NCI-H128 (cell line): ENCODE data around the gene SLC30A9.

Source experiments
- DNase-seq: peaks from one replicate; lab custom pipeline; 2025; ENCODE audit not compliant: unreplicated experiment; lab: John Stamatoyannopoulos, UW

The SLC30A9 gene

DNA sequence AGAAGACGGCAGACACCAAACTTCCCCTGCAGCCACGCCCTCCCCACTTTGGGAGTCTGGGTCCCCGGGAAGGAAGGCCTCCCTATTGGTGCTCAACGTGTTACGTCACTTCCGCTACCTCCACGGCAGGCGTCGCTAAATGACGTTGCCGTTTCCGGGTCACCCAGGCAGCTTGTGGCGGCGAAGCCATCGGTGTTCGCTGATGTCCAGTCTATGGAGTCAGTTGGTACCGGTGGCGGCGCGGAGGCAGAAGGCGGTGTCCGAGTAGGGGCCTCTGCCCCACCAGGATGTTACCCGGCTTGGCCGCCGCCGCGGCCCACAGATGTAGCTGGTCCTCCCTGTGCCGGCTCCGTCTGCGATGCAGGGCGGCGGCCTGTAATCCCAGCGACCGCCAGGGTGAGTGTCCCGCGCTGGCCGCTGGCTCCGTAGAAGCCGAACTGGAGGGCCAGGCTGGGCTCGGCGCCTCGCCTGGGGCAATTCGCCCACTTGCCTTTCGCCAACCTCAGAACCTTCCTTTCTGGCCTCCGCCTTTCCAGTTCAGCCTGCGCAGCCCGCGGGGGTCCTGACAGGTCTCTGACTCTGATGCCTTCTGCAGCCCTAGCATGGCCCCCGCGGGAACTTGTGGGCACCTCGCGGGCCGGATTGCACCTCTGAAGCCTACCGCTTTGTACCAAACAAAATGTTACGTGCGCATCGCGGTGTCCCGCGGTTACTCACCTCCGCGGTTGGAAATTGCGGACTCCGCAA, at the start of gene SLC30A9:
TSS of gene SLC30A9 (plus strand) at position 166 of the 747 bp plus-strand sequence. CDS start at position 288, 122 bp downstream.
- peak; percentile 57 for DNase-seq

DNA sequence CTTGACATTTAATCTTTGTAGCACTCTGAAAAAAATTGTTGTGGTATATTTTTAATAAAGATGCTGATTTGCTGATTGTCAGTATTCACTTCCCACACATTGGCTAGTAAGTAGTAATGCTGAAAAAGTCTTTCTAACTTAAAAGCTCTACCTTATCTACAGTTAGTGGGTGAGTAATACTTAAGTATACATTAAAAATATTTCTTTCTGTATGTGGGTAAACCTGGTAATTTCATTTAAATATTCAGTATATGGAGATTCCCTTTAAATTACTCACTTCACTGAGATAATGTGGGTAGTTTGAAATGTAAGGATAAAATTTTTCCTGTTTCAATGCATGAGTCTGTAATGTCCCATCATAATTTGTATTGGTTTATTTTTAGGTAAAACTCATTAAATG, 49.5 kb upstream of the SLC30A9 start:
- DNase-seq: no peak

DNA sequence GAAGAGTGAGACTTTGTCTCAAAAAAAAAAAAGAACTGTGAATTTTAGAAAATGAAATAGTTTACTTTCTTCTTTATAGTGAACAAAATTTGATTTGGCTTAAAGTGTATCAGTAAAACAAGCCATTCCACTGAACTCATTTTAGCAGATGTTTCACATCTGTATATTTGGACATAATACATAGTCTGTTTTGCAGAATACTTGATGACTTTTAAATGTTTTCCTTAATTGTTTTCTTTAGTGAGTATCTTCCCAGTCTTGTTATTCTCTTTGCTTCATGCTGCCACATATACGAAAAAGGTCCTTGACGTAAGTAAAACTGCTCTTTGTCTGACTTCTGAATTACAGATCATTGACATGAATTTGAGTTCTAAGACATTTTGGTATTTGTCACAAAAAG, 46.8 kb upstream of the SLC30A9 start:
- DNase-seq: no peak

DNA sequence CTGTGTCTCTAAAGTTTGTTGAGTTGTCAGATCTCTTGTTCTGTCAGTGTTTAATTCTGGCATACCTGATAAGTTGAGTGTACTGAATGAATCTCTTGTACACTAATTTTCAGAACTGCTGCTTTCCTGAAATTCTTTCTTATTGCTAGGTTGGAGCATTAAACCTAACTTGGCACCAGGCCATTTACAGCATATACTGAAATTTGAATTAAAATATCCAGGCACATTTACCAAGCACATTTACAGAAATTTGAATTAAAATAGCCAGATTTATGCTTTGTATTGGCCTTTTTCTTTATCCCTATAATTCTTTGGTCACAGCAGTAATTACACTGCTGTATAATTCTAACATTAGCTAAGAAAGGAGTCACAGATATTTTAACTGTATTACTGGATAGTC, 46.2 kb upstream of the SLC30A9 start:
- DNase-seq: no peak

DNA sequence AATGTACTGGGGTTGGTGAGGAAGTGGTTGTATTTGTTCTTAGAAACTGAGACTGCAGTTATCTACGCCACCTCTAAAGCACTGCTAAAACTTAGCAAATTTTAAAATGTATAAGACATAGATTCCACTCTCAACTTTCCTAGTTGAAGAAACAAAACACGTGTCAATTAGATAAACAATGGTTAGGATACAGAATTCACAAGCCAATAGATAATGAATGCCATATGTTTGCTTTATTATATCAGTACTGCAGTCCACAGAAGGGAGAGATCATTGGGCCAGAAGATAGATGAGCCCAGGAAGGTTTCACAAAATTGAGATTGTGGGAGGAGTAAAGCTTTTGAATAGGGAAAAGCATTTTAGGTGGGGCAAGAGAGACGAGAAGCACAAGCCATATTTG, 40.8 kb upstream of the SLC30A9 start:
- no peak for DNase-seq

DNA sequence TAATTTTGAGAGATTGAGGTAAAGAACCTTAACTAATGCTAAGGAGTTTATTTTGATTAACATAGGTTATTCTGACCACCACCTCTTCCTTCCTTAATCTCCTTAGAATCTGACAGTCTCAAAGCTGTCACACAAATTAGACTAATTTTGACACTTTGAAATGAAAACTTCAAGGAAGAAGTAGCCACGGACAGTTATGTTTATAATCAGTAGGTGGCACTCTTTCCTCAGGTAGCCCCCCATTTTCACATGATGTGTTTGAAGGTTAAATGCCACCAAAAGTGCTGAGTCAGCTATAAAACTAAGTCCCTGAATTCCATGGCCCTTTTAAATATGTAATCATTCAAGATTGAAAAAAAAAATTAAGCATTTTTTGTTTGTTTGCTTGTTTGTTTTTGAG, 32.7 kb upstream of the SLC30A9 start:
- no peak for DNase-seq

DNA sequence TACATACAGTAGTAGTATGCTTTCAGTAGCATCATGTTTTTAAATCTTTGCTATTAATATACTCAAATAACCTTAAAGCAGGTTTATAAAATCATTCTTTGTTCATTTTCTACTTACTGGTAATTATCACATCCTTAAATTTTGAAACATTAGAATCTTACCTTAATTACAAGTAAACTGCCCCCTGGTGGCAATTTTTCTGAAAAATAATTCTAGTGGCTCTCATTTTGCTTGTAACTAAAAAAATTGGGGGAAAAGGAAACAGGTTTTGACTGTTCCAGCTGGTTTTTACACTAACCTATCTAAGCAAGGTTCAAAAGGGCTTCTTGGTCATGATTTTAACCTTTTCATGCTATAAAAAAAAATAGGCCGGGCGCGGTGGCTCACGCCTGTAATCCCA, 27.2 kb upstream of the SLC30A9 start:
- no peak for DNase-seq

DNA sequence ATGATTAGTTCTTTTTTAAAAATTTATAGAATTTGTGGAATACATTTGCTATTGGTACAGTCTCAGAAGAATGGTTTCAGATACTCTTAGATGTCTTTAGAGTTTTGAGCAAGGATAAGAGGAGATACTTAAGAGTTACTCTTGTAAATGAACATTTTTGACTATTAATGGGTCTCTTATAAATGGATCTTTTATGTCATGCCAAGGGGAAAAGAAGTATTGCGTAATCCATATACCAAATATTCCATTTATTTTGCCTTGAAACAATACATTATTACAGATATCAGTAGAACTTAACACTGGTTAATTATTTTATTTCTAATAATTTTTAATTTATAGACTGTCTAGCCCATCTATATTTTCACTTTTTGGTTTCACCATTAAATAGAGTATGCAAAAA, 25.9 kb upstream of the SLC30A9 start:
- DNase-seq: no peak

GRCh38 chr4:41967392-41967791, 22.9 kb upstream of the SLC30A9 start:
- no peak for DNase-seq

DNA sequence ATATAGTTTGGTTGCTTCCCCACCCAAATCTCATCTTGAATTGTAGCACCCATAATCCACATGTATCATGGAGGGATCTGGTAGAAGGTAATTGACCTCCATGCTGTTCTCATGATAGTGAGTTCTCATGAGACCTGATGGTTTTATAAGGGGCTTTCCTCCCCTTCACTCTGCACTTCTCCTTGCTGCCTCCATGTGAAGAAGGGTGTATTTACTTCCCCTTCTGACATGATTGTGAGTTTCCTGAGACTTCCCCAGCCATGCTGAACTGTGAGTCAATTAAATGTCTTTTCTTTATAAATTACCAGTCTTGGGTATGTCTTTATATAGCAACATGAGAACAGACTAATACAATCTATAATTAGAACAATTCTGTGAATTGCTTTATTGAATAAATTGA, 20.7 kb upstream of the SLC30A9 start:
- DNase-seq: no peak

DNA sequence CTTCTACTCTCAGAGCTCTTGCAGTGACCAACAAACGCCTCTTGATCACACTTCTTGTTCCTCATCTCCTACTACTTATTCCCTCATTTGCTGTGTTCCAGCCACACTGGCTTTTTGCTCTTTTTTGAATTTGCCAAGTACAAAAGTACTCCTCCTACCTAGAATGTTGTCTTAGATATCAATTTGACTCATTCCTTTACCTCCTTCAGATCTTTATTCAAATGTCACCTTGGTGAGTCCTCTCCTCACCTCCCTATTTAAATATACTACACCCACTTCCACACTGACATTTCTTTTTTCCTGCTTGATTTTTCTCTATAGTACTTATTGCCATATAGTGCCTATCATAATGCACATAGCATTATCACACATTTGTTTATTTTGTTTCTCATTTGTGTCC, 15.0 kb upstream of the SLC30A9 start:
- no peak for DNase-seq

- DNase-seq: no peak
These were observed 13.4 kb upstream of the SLC30A9 start for GRCh38 chr4:41976775-41977516.

- no peak for DNase-seq
These were observed 12.6 kb upstream of the SLC30A9 start for GRCh38 chr4:41977709-41978108.

GRCh38 chr4:41981456-41981855, 8.9 kb upstream of the SLC30A9 start, which contains the start of gene DCAF4L1:
DCAF4L1 (plus strand) TSS chr4:41981756; CDS start chr4:41981793, 37 bp downstream.
- DNase-seq: no peak

DNA sequence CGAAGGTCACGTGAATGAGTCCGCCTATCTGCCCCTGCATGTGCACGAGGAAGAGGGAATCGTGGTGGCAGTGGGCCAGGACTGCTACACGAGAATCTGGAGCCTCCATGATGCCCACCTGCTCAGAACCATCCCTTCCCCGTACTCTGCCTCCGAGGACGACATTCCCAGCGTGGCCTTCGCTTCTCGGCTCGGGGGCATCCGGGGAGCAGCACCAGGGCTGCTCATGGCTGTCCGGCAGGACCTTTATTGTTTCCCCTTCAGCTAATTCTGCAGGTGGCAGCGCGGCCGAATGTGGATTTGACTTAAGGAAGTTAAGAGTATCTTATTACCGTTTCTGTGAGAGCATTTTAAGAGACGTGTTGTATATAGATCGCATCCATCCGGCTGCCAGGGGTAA, 7.6 kb upstream of the SLC30A9 start:
- DNase-seq: no peak

DNA sequence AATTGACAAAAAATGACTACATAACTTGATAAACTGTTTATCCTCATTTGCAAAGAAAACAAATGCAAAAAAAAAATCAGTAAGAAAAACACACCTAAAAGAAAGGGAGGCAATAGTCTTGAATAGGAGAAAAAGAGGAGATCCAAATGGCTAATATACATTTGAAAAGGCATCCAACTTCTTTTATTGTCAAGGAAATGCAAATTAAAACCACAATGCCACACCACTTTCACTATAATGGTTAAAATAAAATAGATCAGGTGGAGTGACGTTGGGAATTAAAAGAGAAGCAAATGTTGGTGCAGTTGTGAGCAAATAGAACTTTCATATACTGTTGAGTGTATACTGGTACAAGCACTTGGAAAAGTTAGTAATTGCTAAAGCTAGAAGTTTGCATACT, 5.2 kb upstream of the SLC30A9 start:
- no peak for DNase-seq

DNA sequence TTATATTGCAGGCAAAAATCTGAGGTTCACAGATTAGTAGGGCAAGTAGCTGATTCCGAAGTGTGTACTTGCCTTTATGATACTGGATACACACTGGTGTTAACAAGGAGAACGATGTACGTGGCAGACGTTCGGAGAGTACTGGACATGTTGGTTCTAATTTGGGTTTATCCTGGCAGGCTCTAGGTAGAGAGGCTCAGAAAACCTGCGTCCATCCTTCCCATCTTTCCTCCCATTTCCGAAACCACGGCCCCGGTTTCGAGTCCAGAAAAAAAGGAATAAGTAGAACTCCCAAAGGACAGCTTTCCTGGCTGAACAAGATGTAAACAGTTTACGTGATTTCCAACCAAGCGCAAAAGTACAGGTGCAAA, 351 bp upstream of the SLC30A9 start:
- DNase-seq: no peak

DNA sequence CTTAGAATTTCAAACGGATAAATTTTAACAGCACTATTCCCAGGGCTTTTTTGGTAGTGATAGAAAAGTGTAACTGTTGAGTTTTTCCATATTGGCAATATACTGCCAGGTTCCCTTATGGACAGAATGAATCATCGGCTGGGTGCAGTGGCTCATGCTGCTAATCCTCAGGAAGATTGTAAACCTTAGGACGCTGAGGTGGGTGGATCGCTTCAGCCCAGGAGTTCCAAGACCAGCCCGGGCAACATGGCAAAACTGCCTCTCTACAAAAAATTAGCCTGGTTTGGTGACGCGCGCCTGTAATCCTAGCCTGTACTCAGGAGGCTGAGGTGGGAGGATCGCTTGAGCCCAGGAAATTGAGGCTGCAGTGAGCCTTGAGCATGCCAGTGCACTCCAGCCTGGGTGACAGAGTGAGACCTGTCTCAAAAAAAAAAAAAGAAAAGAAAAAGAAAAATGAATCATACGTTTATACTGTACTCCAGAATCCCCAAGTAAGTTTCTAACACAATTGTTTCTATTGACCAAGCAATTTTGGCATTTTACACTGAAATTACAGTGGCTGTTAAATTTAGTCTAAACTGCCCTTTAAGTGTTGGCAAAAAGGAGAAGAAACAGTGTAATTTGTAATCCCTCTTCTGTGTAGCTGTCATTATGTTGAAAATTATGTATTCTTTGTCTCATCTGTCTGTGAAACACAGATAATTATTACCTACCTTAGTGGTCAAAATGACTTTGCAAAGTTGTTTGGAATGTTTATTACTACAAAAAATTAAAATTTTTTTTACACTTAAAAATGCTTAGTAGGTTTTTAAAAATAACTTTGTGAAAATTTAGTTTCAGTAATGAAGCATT, 1.8 kb downstream of the SLC30A9 start:
- no peak for DNase-seq

- DNase-seq: no peak
These were observed 2.9 kb downstream of the SLC30A9 start for GRCh38 chr4:41992967-41993857.

DNA sequence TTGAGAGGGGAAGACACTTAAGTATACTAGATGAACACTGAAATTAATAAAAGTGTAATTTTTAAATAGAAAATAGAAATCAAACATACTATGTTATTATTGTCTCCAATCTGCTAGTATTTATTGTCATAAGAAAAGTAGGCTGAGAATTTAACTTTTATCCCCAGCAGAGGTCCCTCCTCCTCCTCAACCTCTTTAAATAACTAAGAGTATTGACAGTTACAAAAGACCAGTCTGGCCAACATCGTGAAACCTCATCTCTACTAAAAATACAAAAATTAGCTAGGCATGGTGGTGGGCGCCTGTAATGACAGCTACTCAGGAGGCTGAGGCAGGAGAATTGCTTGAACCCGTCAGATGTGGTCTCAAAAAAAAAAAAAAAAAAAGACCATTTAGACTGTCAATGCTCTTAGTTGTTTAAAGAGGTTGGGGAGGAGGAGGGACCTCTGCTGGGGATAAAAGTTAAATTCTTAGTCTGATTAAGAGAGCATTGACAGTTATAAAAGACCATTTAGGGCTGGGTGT, 4.2 kb downstream of the SLC30A9 start:
- DNase-seq: no peak
